ENCODE results near the gene HJURP.

HJURP gene

GRCh38 chr2:233830111-233830802 lies 24.1 kb downstream of the HJURP start:
- no peak for DNase-seq

- DNase-seq: no peak
These were observed 24.9 kb downstream of the HJURP start for GRCh38 chr2:233829193-233830110.

- DNase-seq: no peak
These were observed 25.7 kb downstream of the HJURP start for GRCh38 chr2:233828546-233829192.

GRCh38 chr2:233824373-233824772 lies 30.0 kb downstream of the HJURP start:
- DNase-seq: no peak

DNA sequence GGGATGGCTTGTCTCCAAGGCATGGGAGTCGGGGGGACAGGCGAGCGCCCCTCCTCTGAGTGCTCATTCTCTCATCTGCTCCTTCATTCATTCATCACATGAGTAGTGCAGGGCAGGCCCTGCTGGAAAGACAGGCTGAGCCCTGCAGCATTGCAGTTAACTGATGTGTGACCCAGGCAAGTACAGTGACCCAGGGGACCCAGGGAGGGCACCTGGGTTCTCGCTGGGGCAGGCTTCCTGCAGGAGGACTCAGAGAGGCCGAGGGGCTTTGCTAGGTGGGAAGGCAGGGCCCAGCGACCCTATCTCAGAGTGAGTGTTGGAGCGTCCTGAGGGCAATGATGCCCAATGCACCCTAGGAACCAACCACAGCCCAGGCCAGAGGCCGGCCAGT lies 30.6 kb downstream of the HJURP start:
- no peak for DNase-seq

- no peak for DNase-seq
These were observed 31.3 kb downstream of the HJURP start for GRCh38 chr2:233822781-233823730.

DNA sequence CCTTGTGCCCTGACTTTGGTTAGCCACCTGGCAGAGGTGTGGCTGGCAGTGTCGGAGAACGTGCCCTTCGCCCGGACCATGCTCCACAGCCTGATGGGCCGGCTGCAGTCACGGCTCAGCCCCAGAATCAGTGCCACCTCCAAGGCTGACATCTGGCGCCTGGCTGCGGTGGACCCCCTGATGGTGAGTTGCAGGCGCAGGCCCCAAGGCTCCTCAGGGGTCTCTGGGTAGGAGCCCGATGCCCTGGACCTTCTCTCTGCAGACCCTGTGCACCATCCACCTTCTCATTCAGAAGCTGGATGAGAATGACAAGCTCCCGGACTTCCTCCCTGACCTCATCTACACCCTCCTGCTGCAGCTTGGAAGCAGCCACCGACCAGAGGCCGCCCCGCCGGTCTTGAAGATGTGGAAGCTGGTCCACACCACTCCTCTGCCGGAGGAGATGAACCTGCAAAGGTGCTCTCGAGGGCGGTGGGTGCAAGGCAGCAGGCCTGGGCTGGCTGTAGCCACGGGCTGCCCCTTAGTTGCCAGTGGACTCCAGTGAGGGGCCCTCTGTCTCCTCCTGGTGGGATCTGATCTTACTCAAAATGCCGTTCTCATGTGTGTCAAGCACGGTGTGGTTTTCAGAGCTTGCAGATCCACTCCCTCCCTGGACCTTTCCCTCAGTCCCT lies 32.1 kb downstream of the HJURP start:
- no peak for DNase-seq

- no peak for DNase-seq
These were observed 32.6 kb downstream of the HJURP start for GRCh38 chr2:233821709-233822100.

- no peak for DNase-seq
These were observed 33.1 kb downstream of the HJURP start for GRCh38 chr2:233821196-233821595.

- DNase-seq: no peak
These were observed 33.6 kb downstream of the HJURP start for GRCh38 chr2:233820774-233821105.

DNA sequence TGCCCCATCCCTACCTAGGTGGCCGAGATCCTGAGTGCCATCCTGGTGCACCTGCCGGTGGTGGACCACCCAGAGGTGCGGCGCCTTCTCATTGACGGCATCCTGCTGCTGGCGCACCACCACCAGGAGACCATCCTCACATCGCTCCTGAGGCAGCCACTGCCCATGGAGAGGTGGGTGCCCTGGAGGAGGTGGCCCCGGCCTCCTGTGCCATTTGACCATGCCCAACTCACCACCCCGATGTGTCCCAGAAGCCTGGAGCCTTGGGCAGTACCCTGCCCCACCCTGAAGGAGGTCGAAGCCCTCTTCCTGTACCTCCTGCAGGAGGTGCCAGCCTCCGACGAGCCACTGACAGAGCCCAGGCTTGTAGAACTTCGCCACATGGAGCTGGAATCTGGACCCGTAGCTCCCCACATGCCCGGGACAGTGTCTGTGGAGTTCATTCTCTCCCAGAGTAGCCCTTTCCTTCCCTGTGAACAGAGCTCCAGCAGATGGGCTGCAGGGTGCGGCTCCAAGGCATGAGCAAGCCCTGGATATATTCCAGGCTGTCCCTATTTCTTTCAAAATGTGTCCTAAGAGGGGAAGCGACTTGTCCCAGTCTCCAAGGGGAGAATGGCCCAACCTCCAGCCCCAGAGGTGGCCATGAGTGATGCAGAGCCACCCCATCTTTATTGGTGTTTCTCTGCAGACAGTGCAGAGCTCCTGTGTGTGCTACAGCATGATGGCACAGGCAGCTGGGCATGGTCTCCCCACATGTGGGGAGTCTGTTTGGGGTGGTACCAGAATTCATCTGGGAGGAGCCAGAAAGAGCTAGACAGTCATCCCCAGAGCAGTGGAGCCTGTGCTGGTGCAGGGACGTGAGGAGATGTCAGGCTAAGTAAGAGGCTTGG lies 34.2 kb downstream of the HJURP start:
- no peak for DNase-seq

- DNase-seq: no peak
These were observed 35.4 kb downstream of the HJURP start for GRCh38 chr2:233818639-233819621.

DNA sequence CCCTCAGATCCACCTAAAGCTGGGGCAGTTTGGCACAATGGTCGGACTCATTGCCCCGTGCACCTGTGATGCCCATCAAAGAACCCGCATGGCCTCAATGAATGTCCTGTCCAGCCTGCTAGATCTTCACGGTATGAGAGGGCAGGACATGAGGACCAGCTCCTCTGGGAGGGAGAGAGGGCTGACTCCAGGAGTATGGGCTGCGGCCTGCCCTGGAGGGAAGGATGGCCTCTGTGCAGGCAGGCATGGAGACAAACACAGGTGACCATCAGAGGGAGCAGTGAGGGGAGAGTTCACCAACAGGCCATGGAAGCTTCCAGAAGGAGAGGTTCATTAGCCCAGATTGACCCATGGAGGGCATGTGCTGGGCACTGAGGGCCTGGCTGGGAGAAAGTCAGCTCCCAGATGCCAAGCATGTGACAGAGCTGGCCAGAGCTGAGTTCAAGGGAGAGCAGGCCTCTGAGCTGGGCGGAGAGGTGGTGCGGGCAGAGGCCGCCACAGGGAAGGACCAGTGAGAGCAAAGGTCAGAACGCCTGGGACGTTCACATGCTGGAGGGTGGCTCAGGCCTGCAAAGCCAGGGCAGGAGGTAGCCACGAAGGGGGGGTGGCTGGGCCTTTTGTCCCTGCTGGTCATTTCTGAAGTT lies 36.2 kb downstream of the HJURP start:
- DNase-seq: no peak

GRCh38 chr2:233817361-233817911 lies 36.9 kb downstream of the HJURP start:
- no peak for DNase-seq

DNA sequence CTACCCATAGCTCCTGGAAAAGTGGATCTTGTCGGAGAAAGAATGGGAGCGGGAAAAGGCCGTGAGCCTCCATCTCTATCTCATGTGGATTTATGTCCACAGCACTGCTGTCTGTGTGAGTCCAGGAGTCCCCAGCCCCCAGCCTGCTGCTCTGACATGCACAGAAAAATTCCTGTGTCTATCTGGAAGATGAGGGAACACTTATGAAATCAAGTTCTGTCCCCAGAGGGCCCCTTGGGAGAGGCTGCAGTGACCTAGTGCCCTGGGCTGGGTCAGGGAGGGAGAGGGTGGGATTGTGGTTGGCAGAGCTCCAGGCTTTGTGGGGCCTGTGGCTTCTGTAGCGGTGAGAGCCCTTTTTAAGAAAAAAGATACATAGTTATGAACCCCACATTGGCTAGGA lies 37.6 kb downstream of the HJURP start:
- DNase-seq: no peak

DNA sequence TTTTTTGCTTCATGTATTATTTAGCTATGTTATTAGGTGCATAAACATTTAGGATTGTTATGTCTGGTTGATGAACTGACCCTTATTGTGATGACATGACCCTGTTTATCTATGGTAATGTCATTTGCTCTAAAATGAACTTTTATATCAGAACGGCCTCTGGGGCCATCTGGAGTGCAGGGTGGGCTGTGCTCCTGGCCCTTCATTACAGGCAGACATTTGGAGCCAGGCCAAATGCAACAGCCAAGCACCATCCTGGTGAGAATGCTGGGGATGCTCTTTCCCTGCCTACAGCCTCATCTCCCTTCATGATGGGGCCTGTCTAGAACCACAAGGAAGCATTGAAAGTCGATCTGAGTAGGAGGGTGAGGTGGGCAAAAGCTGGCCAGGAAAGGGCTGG lies 38.0 kb downstream of the HJURP start:
- DNase-seq: no peak

GRCh38 chr2:233815861-233816260 lies 38.5 kb downstream of the HJURP start:
- DNase-seq: no peak

All from hypothalamus (tissue), 51 donors.